Neural progenitor cell (in vitro differentiated cells): ENCODE data around the gene NT5DC2. TPM values are rescaled to one million over a fixed set of nuclear protein-coding genes. Genes with fewer than 3 reads are reported as not detected.

Experiments
- DNase-seq: peaks from one replicate; pipeline ENCODE4 v3.0.0-alpha.2; 2016; ENCODE audit warnings: low spot score
- H2AFZ ChIP-seq: fragments of 200-600 bp; sonication (generic); replicated peaks from 2 replicates; pipeline ENCODE4 v1.6.1; 2016; ENCODE audit warnings: antibody characterized with exemption
- H3F3A ChIP-seq: fragments of 200-600 bp; sonication (generic); 2 replicates; pipeline ENCODE4 v1.6.1; 2016; ENCODE audit warnings: antibody characterized with exemption, low read depth
- H3K27ac ChIP-seq: fragments of 200-600 bp; sonication (generic); 2 replicates; pipeline ENCODE4 v1.5.1; 2016; ENCODE audit warnings: mild to moderate bottlenecking
- H3K27me3 ChIP-seq: fragments of 200-600 bp; sonication (generic); 2 replicates; pipeline ENCODE4 v1.6.1; 2016; ENCODE audit warnings: mild to moderate bottlenecking, moderate library complexity
- H3K36me3 ChIP-seq: fragments of 200-600 bp; sonication (generic); 2 replicates; pipeline ENCODE4 v1.5.1; 2016
- H3K4me1 ChIP-seq: fragments of 200-600 bp; sonication (generic); 2 replicates; pipeline ENCODE4 v1.6.1; 2016; ENCODE audit warnings: mixed run types
- H3K4me2 ChIP-seq: fragments of 200-600 bp; sonication (generic); 2 replicates; pipeline ENCODE4 v1.6.1; 2016
- H3K4me3 ChIP-seq: fragments of 200-600 bp; sonication (generic); 2 replicates; pipeline ENCODE4 v1.5.1; 2016
- H3K79me2 ChIP-seq: fragments of 200-600 bp; sonication (generic); 2 replicates; pipeline ENCODE4 v1.6.1; 2016; ENCODE audit warnings: low read depth
- H3K9ac ChIP-seq: fragments of 200-600 bp; sonication (generic); 2 replicates; pipeline ENCODE4 v1.6.1; 2016
- H3K9me3 ChIP-seq: fragments of 200-600 bp; sonication (generic); 2 replicates; pipeline ENCODE4 v1.5.1; 2016; ENCODE audit warnings: low read depth
- H4K20me1 ChIP-seq: fragments of 200-600 bp; sonication (generic); 2 replicates; pipeline ENCODE4 v1.6.1; 2016; ENCODE audit warnings: low read depth
- H3K27ac Mint-ChIP-seq: 3 replicates; pipeline ENCODE4 v1.8.0; 2021; ENCODE audit warnings: mixed read lengths
- H3K27me3 Mint-ChIP-seq: 2 replicates; pipeline ENCODE4 v1.8.0; 2022; ENCODE audit warnings: low read depth, mild to moderate bottlenecking, inconsistent platforms, moderate library complexity, mixed read lengths; ENCODE audit not compliant: insufficient read depth
- H3K36me3 Mint-ChIP-seq: 3 replicates; pipeline ENCODE4 v1.8.0; 2021; ENCODE audit warnings: mixed read lengths
- H3K4me1 Mint-ChIP-seq: 3 replicates; pipeline ENCODE4 v1.8.0; 2021; ENCODE audit warnings: mixed read lengths
- H3K4me3 Mint-ChIP-seq: 3 replicates; pipeline ENCODE4 v1.8.0; 2021; ENCODE audit warnings: mild to moderate bottlenecking, moderate library complexity, mixed read lengths
- H3K9me3 Mint-ChIP-seq: 3 replicates; pipeline ENCODE4 v1.8.0; 2020; ENCODE audit warnings: mixed read lengths
- CTCF ChIP-seq: fragments of 200-600 bp; sonication (generic); IDR thresholded peaks from 2 replicates; pipeline ENCODE4 v1.5.1; 2017; ENCODE audit warnings: antibody characterized with exemption, mild to moderate bottlenecking
- EZH2 ChIP-seq: fragments of 200-600 bp; sonication (generic); IDR thresholded peaks from 2 replicates; pipeline ENCODE4 v1.6.1; 2017; ENCODE audit warnings: antibody characterized with exemption, mild to moderate bottlenecking, moderate library complexity
- EZH2phosphoT487 ChIP-seq: fragments of 200-600 bp; sonication (generic); IDR thresholded peaks from 2 replicates; pipeline ENCODE4 v1.6.1; 2017; ENCODE audit warnings: antibody characterized with exemption
- total RNA-seq: library from RNA; depleted of rRNA; stranded (reverse); fragments of >200 nt; gene quantifications from 2 replicates; pipeline ENCODE4 v1.2.3, GENCODE V29; 2015; ENCODE audit warnings: low replicate concordance

The NT5DC2 gene
- total RNA-seq, 1 donor from 2014 or later = 210 TPM

GRCh38 chr3:52507359-52507758 is 26.3 kb downstream of the NT5DC2 start:
- H3K36me3 ChIP-seq = no peaks in the 10 kb centered on the region
- H3K27ac ChIP-seq = no peak overlapping the region
- H4K20me1 ChIP-seq = no peaks in the 10 kb centered on the region
- H3K9me3 Mint-ChIP-seq = no peaks in the 10 kb centered on the region
- H3F3A ChIP-seq = no peaks in the 10 kb centered on the region
- peaks cover 8% of the 10 kb centered on the region for H3K4me1 Mint-ChIP-seq
- no peak overlapping the region for H3K4me3 Mint-ChIP-seq
- no peak overlapping the region for H2AFZ ChIP-seq
- H3K27ac Mint-ChIP-seq = peak overlapping the region; percentile 50
- H3K36me3 Mint-ChIP-seq = no peaks in the 10 kb centered on the region
- peak; percentile 66 for DNase-seq
- no peaks in the 10 kb centered on the region for H3K79me2 ChIP-seq
- no peaks in the 10 kb centered on the region for H3K27me3 ChIP-seq
- H3K4me1 ChIP-seq = peaks cover 19% of the 10 kb centered on the region
- H3K27me3 Mint-ChIP-seq = peaks cover 2% of the 10 kb centered on the region
- H3K4me3 ChIP-seq = no peak overlapping the region
- TF ChIP-seq EZH2phosphoT487 (no peak), CTCF (no peak), EZH2 (no peak)
- no peaks in the 10 kb centered on the region for H3K9me3 ChIP-seq
- H3K9ac ChIP-seq = no peak overlapping the region
- peak overlapping the region; percentile 7 for H3K4me2 ChIP-seq

- no peaks in the 10 kb centered on the region for H3F3A ChIP-seq
- H3K27me3 ChIP-seq = no peaks in the 10 kb centered on the region
- H3K9ac ChIP-seq = no peak overlapping the region
- H3K79me2 ChIP-seq = no peaks in the 10 kb centered on the region
- no peak for TF ChIP-seq CTCF
- no peak for TF ChIP-seq EZH2
- TF ChIP-seq EZH2phosphoT487 = no peak
- peaks cover 4% of the 10 kb centered on the region for H3K27me3 Mint-ChIP-seq
- no peaks in the 10 kb centered on the region for H3K9me3 ChIP-seq
- no peaks in the 10 kb centered on the region for H3K9me3 Mint-ChIP-seq
- no peak for DNase-seq
- no peak overlapping the region for H2AFZ ChIP-seq
- no peaks in the 10 kb centered on the region for H4K20me1 ChIP-seq
- no peaks in the 10 kb centered on the region for H3K36me3 Mint-ChIP-seq
- no peaks in the 10 kb centered on the region for H3K36me3 ChIP-seq
- peaks cover 8% of the 10 kb centered on the region for H3K4me1 Mint-ChIP-seq
- no peak overlapping the region for H3K4me3 Mint-ChIP-seq
- H3K4me1 ChIP-seq = peaks cover 19% of the 10 kb centered on the region
- peak overlapping the region; percentile 53 for H3K27ac Mint-ChIP-seq
- H3K4me2 ChIP-seq = no peak overlapping the region
- H3K27ac ChIP-seq = no peak overlapping the region
- no peak overlapping the region for H3K4me3 ChIP-seq
Observed at GRCh38 chr3:52506266-52506966, 27.2 kb downstream of the NT5DC2 start.

- Histone ChIP-seq H3K9me3 (no peaks in the 10 kb centered on the region), H4K20me1 (no peaks in the 10 kb centered on the region), H3K27ac (no peak overlapping the region), H3K9ac (no peak overlapping the region), H3K36me3 (no peaks in the 10 kb centered on the region), H3K4me3 (no peak overlapping the region), H3K4me2 (no peak overlapping the region), H3K27me3 (no peaks in the 10 kb centered on the region), H2AFZ (no peak overlapping the region), H3K79me2 (no peaks in the 10 kb centered on the region), H3F3A (no peaks in the 10 kb centered on the region), H3K4me1 (peaks cover 19% of the 10 kb centered on the region)
- DNase-seq = no peak
- no peaks in the 10 kb centered on the region for H3K36me3 Mint-ChIP-seq
- H3K9me3 Mint-ChIP-seq = no peaks in the 10 kb centered on the region
- H3K27ac Mint-ChIP-seq = no peak overlapping the region
- TF ChIP-seq EZH2phosphoT487 (no peak), CTCF (no peak), EZH2 (no peak)
- H3K27me3 Mint-ChIP-seq = peaks cover 4% of the 10 kb centered on the region
- H3K4me3 Mint-ChIP-seq = no peak overlapping the region
- H3K4me1 Mint-ChIP-seq = peaks cover 8% of the 10 kb centered on the region
Observed at GRCh38 chr3:52504977-52505376, 28.7 kb downstream of the NT5DC2 start.
